ENCODE measurements around the gene STX11.

The STX11 gene

GRCh38 chr6:144216668-144217218 is 66.4 kb downstream of the STX11 start:
- DNase-seq = no peak

DNA sequence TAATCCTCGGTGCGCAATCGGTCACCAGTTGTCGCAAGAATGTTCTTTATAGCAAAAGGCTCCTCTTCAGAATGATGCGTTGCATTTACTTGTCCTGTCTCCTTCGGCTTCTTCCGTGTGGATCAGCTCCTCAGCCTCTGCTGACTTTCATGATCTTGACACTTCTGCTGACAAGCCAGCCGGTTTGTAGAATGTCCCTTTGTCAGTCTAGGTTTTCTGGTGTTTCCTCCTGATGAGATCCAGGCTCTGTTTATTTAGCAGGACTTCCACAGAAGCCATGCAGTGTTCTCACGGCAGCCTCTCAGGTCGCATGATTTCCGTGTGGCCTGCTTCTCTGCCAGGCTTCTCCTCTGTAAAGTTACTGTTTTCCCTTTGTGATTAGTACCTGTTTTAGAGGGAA is 66.9 kb downstream of the STX11 start:
- DNase-seq = no peak

GRCh38 chr6:144217797-144218196 is 67.5 kb downstream of the STX11 start:
- DNase-seq = no peak

- DNase-seq = peak in 1 of 2 donors; percentile 71
Observed at GRCh38 chr6:144219056-144219685, 68.9 kb downstream of the STX11 start.

GRCh38 chr6:144220031-144220790 is 69.9 kb downstream of the STX11 start:
- no peak for DNase-seq

DNA sequence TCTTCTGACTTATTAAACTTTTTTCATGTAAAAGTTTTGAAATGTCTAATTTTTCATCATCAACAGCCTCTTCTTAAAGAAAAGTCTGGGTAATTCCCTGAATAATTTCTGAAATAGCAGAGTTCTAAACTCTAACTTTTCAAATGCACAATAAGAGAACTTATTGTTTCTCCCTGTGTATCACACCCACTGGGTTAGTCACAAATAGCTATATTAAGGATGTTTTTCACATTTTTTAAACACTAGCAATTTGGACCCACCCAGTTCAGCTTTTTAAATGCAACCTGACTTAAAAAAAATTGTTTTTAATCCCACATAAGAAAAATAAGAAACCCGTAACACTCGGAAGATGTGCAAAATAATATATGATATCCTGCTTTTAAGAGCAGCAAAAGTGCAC is 73.4 kb downstream of the STX11 start:
- no peak for DNase-seq

DNA sequence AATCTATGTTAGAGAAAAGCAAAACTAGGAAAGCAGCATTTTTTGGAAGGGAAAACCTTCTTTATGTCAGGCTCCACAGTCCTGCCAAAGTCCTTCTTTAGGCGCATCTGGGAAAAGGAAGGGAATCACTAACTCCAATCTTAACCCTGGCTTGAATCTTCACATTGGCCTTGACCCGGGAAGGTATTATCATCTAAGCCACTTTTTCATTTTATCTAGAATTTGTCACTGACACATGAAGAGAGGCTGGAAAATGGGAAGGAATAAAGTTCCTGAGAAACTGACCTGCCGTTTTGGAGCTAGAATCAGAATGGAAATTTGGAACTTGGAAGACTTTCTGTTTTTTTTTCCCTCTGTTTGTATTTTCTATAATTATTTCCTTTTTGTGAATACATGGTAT is 81.4 kb downstream of the STX11 start:
- DNase-seq = no peak

GRCh38 chr6:144232176-144232831 is 82.0 kb downstream of the STX11 start:
- no peak for DNase-seq

GRCh38 chr6:144232832-144233230 is 82.5 kb downstream of the STX11 start:
- DNase-seq = no peak

- no peak for DNase-seq
Observed at GRCh38 chr6:144234399-144234798, 84.1 kb downstream of the STX11 start.

GRCh38 chr6:144234935-144235334 is 84.6 kb downstream of the STX11 start:
- DNase-seq = no peak

All from CD4-positive, alpha-beta T cell treated with Interferon alpha-2 for 1 hour (primary cell).